Hepatocyte (in vitro differentiated cells): ENCODE results near the gene MBOAT7.

Experiments used
- EZH2 ChIP-seq: fragments of 200-600 bp; sonication (generic); IDR thresholded peaks from 2 replicates; pipeline ENCODE4 v1.6.1; 2016; ENCODE audit warnings: antibody characterized with exemption, mild to moderate bottlenecking, borderline replicate concordance
- TF ChIP-seq, protein P1 (sequence below): fragments of 200-600 bp; sonication (generic); IDR thresholded peaks from 2 replicates; pipeline ENCODE4 v1.5.1; 2016; ENCODE audit warnings: antibody characterized with exemption, mild to moderate bottlenecking; ENCODE audit not compliant: poor library complexity

DNA sequence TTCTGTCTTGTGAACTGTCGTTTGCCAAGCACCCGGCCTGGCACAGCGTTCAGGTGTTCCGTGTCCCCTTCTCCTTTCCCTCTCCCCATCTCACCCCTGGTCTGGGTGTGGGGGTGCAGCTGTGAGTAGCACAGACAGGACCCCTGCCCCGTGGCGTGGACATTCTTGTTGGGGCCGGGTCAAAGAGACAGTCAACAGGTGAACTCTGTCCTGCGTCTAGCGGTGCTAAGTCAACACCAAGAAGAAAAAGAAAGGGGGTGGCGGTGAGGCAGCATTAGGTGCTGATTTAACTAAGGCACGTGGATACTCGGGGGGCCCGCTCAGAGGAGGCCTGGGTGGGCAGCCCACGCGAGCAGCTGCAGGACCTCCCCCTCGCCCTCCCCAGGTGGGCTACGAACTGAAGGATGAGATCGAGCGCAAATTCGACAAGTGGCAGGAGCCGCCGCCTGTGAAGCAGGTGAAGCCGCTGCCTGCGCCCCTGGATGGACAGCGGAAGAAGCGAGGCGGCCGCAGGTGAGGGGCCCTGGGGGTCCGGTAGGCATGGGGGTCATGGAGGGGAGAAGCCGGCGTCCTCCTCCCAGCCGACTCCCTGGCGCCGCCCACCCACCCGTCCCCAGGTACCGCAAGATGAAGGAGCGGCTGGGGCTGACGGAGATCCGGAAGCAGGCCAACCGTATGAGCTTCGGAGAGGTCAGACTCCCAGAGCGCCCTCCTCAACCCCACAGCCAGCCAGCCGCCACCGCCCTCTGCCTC lies 61.5 kb downstream of the MBOAT7 start:
- TF ChIP-seq, protein P1, sequence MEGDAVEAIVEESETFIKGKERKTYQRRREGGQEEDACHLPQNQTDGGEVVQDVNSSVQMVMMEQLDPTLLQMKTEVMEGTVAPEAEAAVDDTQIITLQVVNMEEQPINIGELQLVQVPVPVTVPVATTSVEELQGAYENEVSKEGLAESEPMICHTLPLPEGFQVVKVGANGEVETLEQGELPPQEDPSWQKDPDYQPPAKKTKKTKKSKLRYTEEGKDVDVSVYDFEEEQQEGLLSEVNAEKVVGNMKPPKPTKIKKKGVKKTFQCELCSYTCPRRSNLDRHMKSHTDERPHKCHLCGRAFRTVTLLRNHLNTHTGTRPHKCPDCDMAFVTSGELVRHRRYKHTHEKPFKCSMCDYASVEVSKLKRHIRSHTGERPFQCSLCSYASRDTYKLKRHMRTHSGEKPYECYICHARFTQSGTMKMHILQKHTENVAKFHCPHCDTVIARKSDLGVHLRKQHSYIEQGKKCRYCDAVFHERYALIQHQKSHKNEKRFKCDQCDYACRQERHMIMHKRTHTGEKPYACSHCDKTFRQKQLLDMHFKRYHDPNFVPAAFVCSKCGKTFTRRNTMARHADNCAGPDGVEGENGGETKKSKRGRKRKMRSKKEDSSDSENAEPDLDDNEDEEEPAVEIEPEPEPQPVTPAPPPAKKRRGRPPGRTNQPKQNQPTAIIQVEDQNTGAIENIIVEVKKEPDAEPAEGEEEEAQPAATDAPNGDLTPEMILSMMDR = no peak
- no peak for TF ChIP-seq EZH2
